Aortic smooth muscle cell (primary cell): ENCODE results near the gene ZMAT2. TPM values are rescaled to one million over a fixed set of nuclear protein-coding genes. Genes with fewer than 3 reads are reported as not detected.

Experiments
- total RNA-seq: library from RNA; depleted of rRNA; stranded (reverse); fragments of >200 nt; gene quantifications from 2 replicates; pipeline ENCODE4 v1.2.3, GENCODE V29; 2014

ZMAT2 gene
- 67.6 and 72.0 TPM in 2 replicates for total RNA-seq

DNA sequence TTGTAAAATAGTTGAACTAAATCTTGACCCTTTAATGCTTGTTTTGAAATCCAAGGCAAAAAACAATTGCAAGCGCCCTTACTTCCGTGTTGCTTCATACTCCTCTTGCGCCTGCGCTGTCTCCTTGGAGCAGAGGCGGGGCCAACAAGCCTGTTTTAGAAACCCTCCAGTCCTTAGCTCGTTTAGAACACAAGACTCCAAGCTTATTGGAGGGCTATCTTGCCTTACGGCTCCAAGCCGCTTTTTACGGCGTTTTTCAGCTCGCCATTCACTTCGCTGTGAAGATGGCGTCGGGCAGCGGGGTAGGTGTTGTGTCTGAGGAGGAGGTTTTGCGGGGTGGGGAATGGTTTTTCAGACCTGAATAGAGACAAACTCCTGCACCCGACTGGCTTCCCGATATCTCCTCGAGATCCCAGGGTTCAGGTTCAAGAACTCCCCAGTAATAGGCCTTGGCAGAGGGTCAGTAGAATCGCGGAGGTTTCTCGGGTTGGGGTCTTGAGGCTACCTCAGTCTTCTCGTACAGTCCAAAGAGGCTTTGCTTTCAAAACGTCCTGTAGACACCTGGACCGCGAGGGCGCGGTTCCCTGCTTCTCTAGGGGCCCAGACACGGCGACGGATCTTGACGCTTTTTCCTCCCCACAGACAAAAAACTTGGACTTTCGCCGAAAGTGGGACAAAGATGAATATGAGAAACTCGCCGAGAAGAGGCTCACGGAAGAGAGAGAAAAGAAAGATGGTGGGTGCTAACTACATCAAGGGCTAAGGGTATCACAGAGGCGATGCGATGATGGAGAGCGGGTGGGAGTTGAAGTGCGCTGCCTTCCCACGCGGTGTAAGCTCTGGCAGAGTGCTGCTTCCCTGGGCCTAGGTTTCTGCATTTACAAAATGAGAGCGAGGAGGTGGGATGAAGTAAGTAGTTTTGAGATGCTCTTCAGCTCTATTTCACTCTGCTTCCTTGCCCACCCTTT is at the start of gene ZMAT2:
Gene ZMAT2, plus strand, starts transcription at position 271 of the 968 bp plus-strand sequence. Its CDS starts 14 bp downstream, at position 285.

GRCh38 chr5:140664359-140665119 is 35.7 kb upstream of the ZMAT2 start, which contains the start of gene WDR55:
WDR55 (plus strand) TSS chr5:140664904; CDS start chr5:140664913, 9 bp downstream.

DNA sequence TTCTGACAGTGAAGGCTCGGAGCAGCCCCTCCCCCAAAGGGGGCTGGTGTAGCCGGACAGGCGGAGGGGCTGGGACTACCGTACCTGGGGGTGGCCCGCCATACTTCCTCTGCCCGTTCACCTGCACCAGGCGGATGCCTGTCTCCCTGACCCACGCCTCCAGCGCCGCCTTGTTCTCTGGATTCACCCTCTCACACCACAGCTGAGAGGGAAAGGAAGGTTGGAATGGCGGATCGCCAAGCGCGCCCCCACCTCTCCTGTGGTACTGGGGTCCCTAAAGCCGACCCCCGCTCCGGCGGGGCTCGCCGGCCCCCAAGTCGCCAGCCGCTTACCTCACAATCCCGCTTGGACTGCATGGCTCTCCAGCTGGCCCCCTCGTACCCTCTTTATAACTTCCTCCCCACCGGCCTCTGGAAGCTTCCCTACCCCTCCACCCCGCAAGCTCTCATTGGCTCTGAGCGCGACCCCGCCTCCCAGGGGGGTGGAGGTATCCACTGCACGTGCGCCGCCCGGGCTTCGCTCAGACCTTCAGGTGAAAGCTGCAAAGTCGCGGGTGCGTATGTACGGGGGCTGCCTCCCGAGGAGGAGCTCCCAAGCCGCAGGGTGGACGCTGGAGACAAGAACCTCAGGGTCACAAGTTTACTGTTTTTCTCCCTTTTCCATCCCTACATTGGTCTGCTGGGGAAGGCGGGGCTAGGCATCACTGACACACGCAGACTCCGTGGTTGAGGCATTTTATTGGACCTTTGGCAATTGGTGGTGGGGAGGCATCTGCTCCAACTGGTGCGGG is 26.9 kb upstream of the ZMAT2 start, which contains the start of gene DND1:
Gene DND1, minus strand, starts transcription at position 390 of the 790 bp plus-strand sequence. Its CDS starts 34 bp downstream, at position 356.

DNA sequence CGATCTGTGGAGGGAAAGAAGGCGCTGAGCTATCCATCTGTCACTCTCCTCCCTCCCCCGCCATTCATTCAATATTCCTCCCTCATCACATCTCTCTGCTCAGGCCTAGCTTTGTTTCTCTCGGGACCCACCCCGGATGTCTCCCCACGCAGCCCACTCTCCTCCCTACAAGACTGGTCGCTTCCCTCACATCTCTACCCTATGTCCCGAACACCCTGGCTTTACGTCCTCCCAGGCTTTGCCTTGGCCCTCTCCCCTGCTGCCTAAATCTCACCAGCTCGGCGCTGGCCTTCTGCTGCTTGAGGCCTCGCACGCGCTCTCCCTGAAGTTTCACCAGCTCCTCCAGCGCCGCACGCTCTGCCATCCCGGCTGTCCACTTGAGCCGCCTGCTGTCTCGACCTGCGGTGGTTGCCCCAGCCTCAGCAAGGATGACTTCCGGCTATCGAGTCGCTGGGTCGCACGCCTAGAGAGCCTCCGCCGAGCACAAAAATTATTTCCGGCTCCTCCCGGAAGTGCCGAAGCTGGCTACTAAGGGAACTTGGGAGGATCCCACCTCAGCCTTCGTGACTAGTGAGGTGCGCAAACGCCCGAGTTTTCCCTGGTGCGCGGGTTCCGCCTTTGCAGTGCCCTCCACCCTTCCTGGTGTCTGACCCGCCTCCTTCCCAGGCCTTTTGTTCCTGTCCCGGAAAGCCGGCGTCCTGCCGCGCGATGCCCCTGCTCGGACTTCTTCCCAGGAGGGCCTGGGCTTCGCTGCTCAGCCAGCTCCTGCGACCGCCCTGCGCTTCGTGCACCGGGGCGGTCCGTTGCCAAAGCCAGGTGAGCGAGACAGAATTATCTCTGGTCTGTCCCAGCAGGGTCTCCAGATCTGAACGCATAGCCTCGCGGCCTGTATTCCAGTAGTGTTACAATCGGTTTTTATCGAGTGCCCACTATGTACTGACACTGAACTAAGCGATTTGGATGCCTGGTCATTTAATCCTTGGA is 9.0 kb upstream of the ZMAT2 start, which contains the start of the genes HARS1 and HARS2:
Gene HARS1, minus strand, starts transcription at position 430 of the 984 bp plus-strand sequence. Its CDS starts 66 bp downstream, at position 364.
Gene HARS2, plus strand, starts transcription at position 515 of the 984 bp plus-strand sequence. Its CDS starts 194 bp downstream, at position 709.

Other genes with a start within 250 kb of the ZMAT2 start
- gene EIF4EBP3, start 152.8 kb upstream of the ZMAT2 start, total RNA-seq = 1.2 and 1.8 TPM in 2 replicates
- 41.2 and 47.4 TPM in 2 replicates for gene SRA1, start 143.0 kb upstream of the ZMAT2 start, total RNA-seq
- 14.8 and 20.7 TPM in 2 replicates for gene APBB3, start 135.8 kb upstream of the ZMAT2 start, total RNA-seq
- 18.5 and 19.0 TPM in 2 replicates for gene SLC35A4, start 135.6 kb upstream of the ZMAT2 start, total RNA-seq
- gene CD14, start 67.3 kb upstream of the ZMAT2 start, total RNA-seq = 1.6 and 2.4 TPM in 2 replicates
- gene TMCO6, start 61.0 kb upstream of the ZMAT2 start, total RNA-seq = 6.1 and 7.0 TPM in 2 replicates
- 65.8 and 88.1 TPM in 2 replicates for gene NDUFA2, start 52.8 kb upstream of the ZMAT2 start, total RNA-seq
- gene IK, start 52.6 kb upstream of the ZMAT2 start, total RNA-seq = 133 and 154 TPM in 2 replicates
- gene WDR55, start 35.5 kb upstream of the ZMAT2 start, total RNA-seq = 22.3 and 30.0 TPM in 2 replicates
- 0.13 and 0.19 TPM in 2 replicates for gene DND1, start 26.9 kb upstream of the ZMAT2 start, total RNA-seq
- 74.6 and 92.6 TPM in 2 replicates for gene HARS1, start 9.1 kb upstream of the ZMAT2 start, total RNA-seq
- gene HARS2, start 9.0 kb upstream of the ZMAT2 start, total RNA-seq = 24.6 and 29.1 TPM in 2 replicates
- gene PCDHA1, start 85.7 kb downstream of the ZMAT2 start, total RNA-seq = under 0.01 and 0.06 TPM in 2 replicates
- 0.06 TPM in 1 of 2 replicates, not detected in the other for gene PCDHA2, start 94.4 kb downstream of the ZMAT2 start, total RNA-seq
- gene PCDHA3, start 100.6 kb downstream of the ZMAT2 start, total RNA-seq = 0.13 and 0.37 TPM in 2 replicates
- 0.26 and 0.37 TPM in 2 replicates for gene PCDHA4, start 106.6 kb downstream of the ZMAT2 start, total RNA-seq
- 0.06 TPM in 1 of 2 replicates, not detected in the other for gene PCDHA5, start 121.2 kb downstream of the ZMAT2 start, total RNA-seq
- gene PCDHA6, start 127.5 kb downstream of the ZMAT2 start, total RNA-seq = 0.26 and 0.44 TPM in 2 replicates
- gene PCDHA7, start 133.8 kb downstream of the ZMAT2 start, total RNA-seq = 0.13 and 0.37 TPM in 2 replicates
- 0.06 TPM in 1 of 2 replicates, not detected in the other for gene PCDHA8, start 140.7 kb downstream of the ZMAT2 start, total RNA-seq
- under 0.01 and 0.06 TPM in 2 replicates for gene PCDHA9, start 147.9 kb downstream of the ZMAT2 start, total RNA-seq
- under 0.01 and 0.06 TPM in 2 replicates for gene PCDHA10, start 155.4 kb downstream of the ZMAT2 start, total RNA-seq
- 0.06 and 0.13 TPM in 2 replicates for gene PCDHA11, start 168.5 kb downstream of the ZMAT2 start, total RNA-seq
- gene PCDHA12, start 174.9 kb downstream of the ZMAT2 start, total RNA-seq = under 0.01 and 0.06 TPM in 2 replicates
- under 0.01 and 0.19 TPM in 2 replicates for gene PCDHA13, start 181.7 kb downstream of the ZMAT2 start, total RNA-seq
- gene PCDHAC1, start 225.9 kb downstream of the ZMAT2 start, total RNA-seq = 0.06 and 0.13 TPM in 2 replicates